Colon (tissue), 2 donors: ENCODE measurements around the gene P2RX6.

Experiments used
- FAIRE-seq: peaks from 2 replicates; lab custom pipeline; 2012; peaks lifted over from hg19 to GRCh38; lab: Jason Lieb, UNC
- donor health status: control.
- donor health status: control.

The P2RX6 gene

DNA sequence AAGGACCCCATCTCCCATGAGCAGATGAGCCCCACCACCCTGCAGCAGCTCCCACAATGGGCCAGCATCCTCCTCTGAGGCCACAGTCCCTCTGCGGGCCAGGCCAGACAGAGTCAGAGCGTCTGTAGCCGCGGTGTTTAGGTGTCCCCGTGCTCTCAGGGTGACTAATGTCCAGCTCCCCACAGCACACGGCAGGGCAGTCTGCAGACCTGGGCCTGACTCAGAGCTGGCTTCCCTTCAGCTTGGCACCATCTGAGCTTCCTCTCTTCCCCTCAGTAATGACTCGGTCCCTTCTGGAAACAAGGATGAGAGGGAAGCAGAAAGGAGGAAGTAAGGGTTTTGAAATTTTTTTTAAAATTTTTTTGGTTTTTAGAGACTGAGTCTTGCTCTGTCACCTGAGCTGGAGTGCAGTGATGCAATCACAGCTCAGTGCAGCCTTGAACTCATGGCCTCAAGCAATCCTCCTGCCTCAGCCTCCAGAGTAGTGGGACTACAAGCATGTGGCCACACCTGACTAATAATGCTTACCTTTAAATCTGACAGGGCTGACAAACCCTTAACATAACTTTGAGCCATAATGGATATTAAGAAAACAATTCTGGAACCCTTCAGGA, 59.2 kb downstream of the P2RX6 start:
- no peak for FAIRE-seq

- FAIRE-seq = no peak
Measured at GRCh38 chr22:21075516-21076138, 60.7 kb downstream of the P2RX6 start.

DNA sequence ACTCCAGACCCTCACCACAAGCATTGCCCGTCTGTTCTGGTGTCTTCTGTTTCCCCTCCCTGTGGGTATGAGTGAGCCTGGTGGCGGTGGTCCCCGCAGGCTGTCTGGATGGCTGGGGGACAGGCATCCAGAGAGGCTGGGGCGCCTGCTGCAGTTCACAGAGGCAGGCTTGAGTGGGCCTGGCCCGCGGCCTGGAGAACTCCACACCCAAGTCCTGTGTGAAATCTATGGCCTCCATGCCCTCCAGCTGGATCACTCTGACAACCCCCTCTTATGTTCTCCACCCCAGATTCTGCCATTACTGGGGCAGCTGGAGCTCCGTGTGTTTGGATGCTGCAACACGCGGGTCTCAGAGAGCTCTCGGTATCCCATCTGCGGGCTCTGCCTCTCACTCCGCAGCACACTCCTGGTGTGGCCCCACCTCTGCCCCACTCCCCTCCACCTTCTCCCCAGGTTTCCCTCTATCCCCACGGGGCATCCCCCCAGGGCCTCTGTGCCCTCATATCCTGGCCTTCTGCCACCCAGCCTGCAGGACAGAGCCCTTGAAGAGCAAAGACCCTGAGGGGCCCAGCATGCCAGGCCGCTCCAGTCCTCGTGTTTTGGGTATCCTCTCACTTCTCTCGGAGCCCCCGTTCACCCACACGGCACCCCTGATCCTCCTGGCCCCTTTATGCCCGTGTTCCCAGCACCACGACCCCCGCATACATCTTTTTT, 62.1 kb downstream of the P2RX6 start:
- no peak for FAIRE-seq
